K562 (cell line): ENCODE results near the gene ZNF554. TPM values are rescaled to one million over a fixed set of nuclear protein-coding genes. Genes with fewer than 3 reads are reported as not detected.

ENCODE experiments used
- ASH1L ChIP-seq: fragments of 450-650 bp; IDR thresholded peaks from 2 replicates; pipeline ENCODE4 v1.6.1; 2018; ENCODE audit warnings: borderline replicate concordance, mild to moderate bottlenecking, low read depth; ENCODE audit not compliant: partially characterized antibody
- BCL6 ChIP-seq: fragments of 250-450 bp; sonication (Bioruptor Pico); IDR thresholded peaks from 2 replicates; pipeline ENCODE4 v1.4.0; 2020
- BRF1 ChIP-seq: IDR thresholded peaks from 3 replicates; pipeline ENCODE4 v1.6.1; 2011; ENCODE audit warnings: borderline replicate concordance, mild to moderate bottlenecking; ENCODE audit not compliant: insufficient read length; ENCODE audit errors: extremely low read depth
- CBX3 ChIP-seq, 2 experiments: IDR thresholded peaks; 1 replicate in 1 of 2; 2 replicates in 1 of 2; pipeline ENCODE4 v1.6.1; 2012; ENCODE audit warnings: inconsistent platforms in 2 of 2, low read length in 2 of 2, borderline replicate concordance in 1 of 2, control low read depth in 1 of 2
- CEBPB ChIP-seq: fragments of 450-650 bp; IDR thresholded peaks from 2 replicates; pipeline ENCODE4 v1.6.1; 2016; ENCODE audit warnings: missing genetic modification characterization, missing compliant biosample characterization
- CEBPZ ChIP-seq: fragments of 150-350 bp; IDR thresholded peaks from 2 replicates; pipeline ENCODE4 v1.6.1; 2014; ENCODE audit warnings: low read depth, mild to moderate bottlenecking, low read length, borderline replicate concordance
- GTF2E2 ChIP-seq: fragments of 200-800 bp; sonication (Bioruptor generic); IDR thresholded peaks from 2 replicates; pipeline ENCODE4 v1.6.1; 2016; ENCODE audit warnings: missing genetic modification characterization, missing compliant biosample characterization
- HNRNPK ChIP-seq: fragments of 200-400 bp; formaldehyde crosslinking; IDR thresholded peaks from one replicate; pipeline ENCODE4 v1.6.1; 2018; ENCODE audit warnings: mild to moderate bottlenecking, low read depth, low read length; ENCODE audit not compliant: poor library complexity, severe bottlenecking
- HOXB6 ChIP-seq: fragments of 250-450 bp; sonication (Bioruptor Pico); IDR thresholded peaks from 2 replicates; pipeline ENCODE4 v1.5.1; 2022; ENCODE audit warnings: mild to moderate bottlenecking, borderline replicate concordance
- LEF1 ChIP-seq: fragments of 450-650 bp; IDR thresholded peaks from 2 replicates; pipeline ENCODE4 v1.6.1; 2016; ENCODE audit warnings: mild to moderate bottlenecking
- NFE2L1 ChIP-seq: fragments of 450-650 bp; IDR thresholded peaks from 2 replicates; pipeline ENCODE4 v1.6.1; 2016; ENCODE audit warnings: missing genetic modification characterization, low read depth, mild to moderate bottlenecking, missing compliant biosample characterization, moderate library complexity, borderline replicate concordance
- POLR2G ChIP-seq: fragments of 200-400 bp; formaldehyde crosslinking; IDR thresholded peaks from 2 replicates; pipeline ENCODE4 v1.6.1; 2017; ENCODE audit warnings: low read depth, mild to moderate bottlenecking, antibody characterized with exemption, low read length, moderate library complexity
- PTBP1 ChIP-seq: fragments of 200-400 bp; formaldehyde crosslinking; IDR thresholded peaks from 2 replicates; pipeline ENCODE4 v1.6.1; 2017; ENCODE audit warnings: low read depth, low read length
- RFX7 ChIP-seq: fragments of 250-450 bp; sonication (Bioruptor Pico); IDR thresholded peaks from 2 replicates; pipeline ENCODE4 v1.5.1; 2021; ENCODE audit warnings: mild to moderate bottlenecking
- SPI1 ChIP-seq: IDR thresholded peaks from 2 replicates; pipeline ENCODE4 v1.6.1; 2011; ENCODE audit warnings: low read depth, low read length, control low read depth, borderline replicate concordance
- TCFL5 ChIP-seq: fragments of 250-450 bp; sonication (Bioruptor Pico); conservative IDR thresholded peaks from 2 replicates; pipeline ENCODE4 v1.6.1; 2021; ENCODE audit warnings: mild to moderate bottlenecking, moderate library complexity, matching md5 sums
- THAP7 ChIP-seq: fragments of 250-450 bp; sonication (Bioruptor Pico); IDR thresholded peaks from 2 replicates; pipeline ENCODE4 v1.5.0; 2021
- U2AF1 ChIP-seq: fragments of 200-400 bp; formaldehyde crosslinking; optimal IDR thresholded peaks from 2 replicates; pipeline ENCODE3; 2017; ENCODE audit warnings: mild to moderate bottlenecking, low read depth, low read length, moderate library complexity
- ZFX ChIP-seq: sonication (generic); formaldehyde crosslinking; IDR thresholded peaks from 2 replicates; pipeline ENCODE4 v1.8.0; 2022; ENCODE audit warnings: mild to moderate bottlenecking, missing genetic modification reagents, moderate library complexity
- ZNF197 ChIP-seq: fragments of 200-800 bp; sonication (Bioruptor generic); IDR thresholded peaks from 2 replicates; pipeline ENCODE4 v1.6.1; 2016; ENCODE audit warnings: low read depth, missing genetic modification characterization, missing compliant biosample characterization
- ZNF41 ChIP-seq: fragments of 250-450 bp; sonication (Bioruptor Pico); conservative IDR thresholded peaks from 2 replicates; pipeline ENCODE4 v1.4.0; 2020; ENCODE audit warnings: mild to moderate bottlenecking
- ZNF507 ChIP-seq: conservative IDR thresholded peaks from 2 replicates; pipeline ENCODE4 v1.6.1; 2017; ENCODE audit warnings: missing genetic modification characterization, missing compliant biosample characterization
- ZNF740 ChIP-seq, 3 experiments: fragments of 200-800 bp in 1 of 3; sonication (Bioruptor generic) in 1 of 3; sonication (generic) in 1 of 3; formaldehyde crosslinking in 1 of 3; IDR thresholded peaks; 2 replicates each; pipeline versions ENCODE4 v1.6.1 to v1.8.0; 2016 to 2022; ENCODE audit warnings: mild to moderate bottlenecking in 2 of 3, missing compliant biosample characterization in 2 of 3, missing genetic modification characterization in 2 of 3, missing genetic modification reagents in 1 of 3
- polyA plus RNA-seq, 8 experiments: library from polyadenylated mRNA; depleted of rRNA in 4 of 8; stranded (reverse) in 5 of 8; unstranded in 3 of 8; fragments of >200 nt; fragmentation: Nextera tagmentation in 2 of 8; fragmentation: Illumina TruSeq in 1 of 8; extraction: Ambion mirVana in 2 of 8; extraction: Trizol in 1 of 8; gene quantifications; 2 replicates each; pipeline versions ENCODE4 v1.2.1 to v1.2.3, GENCODE V29; 2011 to 2014; ENCODE audit warnings: inconsistent platforms in 1 of 8, missing spikeins in 1 of 8
- total RNA-seq, 7 experiments: library from RNA; depleted of rRNA in 6 of 7; stranded (reverse); fragments of >200 nt in 6 of 7; fragmentation: Illumina TruSeq in 2 of 7; extraction: Trizol in 2 of 7; gene quantifications; 2 replicates each; pipeline versions ENCODE4 v1.2.1 to v1.2.3, GENCODE V29; 2011 to 2021; ENCODE audit warnings: low replicate concordance in 1 of 7

Gene ZNF554
- total and polyA plus RNA-seq, 9 of the 15 experiments (the other 6 are each of a cell fraction or from before 2014, with no cell fraction given): 0.07 to 1.8 (median 1.1) TPM

GRCh38 chr19:2865334-2866100, 45.8 kb downstream of the ZNF554 start (continued):
- TF ChIP-seq ZNF507 (tag): no peak
- no peak for TF ChIP-seq GTF2E2 (tag)
- no peak for TF ChIP-seq BCL6
- TF ChIP-seq HNRNPK: no peak
- no peak for TF ChIP-seq SPI1
- no peak for TF ChIP-seq ZNF740 (CRISPR knock-in tag; IDR thresholded peaks at IDR 0.05)
- no peak for TF ChIP-seq ZNF740 (tag; IDR thresholded peaks at IDR 0.05)
- no peak; the same call in 1 of the 2 replicates for TF ChIP-seq ZNF197 (CRISPR knock-in tag)
- TF ChIP-seq ASH1L: no peak
- TF ChIP-seq ZNF41 (CRISPR knock-in tag): no peak
- no peak for TF ChIP-seq CBX3 (IDR thresholded peaks at IDR 0.05; ENCODE audit: borderline replicate concordance in 1 of 2, low read length in 2 of 2)
- no peak for TF ChIP-seq HOXB6 (CRISPR knock-in tag)
- TF ChIP-seq NFE2L1 (tag): no peak
- TF ChIP-seq POLR2G: no peak
- no peak for TF ChIP-seq U2AF1
- peak; percentile 95 for TF ChIP-seq CEBPB
- TF ChIP-seq RFX7 (CRISPR knock-in tag): no peak
- TF ChIP-seq ZFX: no peak
- TF ChIP-seq LEF1: peak; percentile 87; the same call in 1 of the 2 replicates
- no peak for TF ChIP-seq THAP7 (CRISPR knock-in tag)
- TF ChIP-seq BRF1: no peak
- TF ChIP-seq PTBP1: no peak
- TF ChIP-seq TCFL5 (CRISPR knock-in tag): no peak
- TF ChIP-seq CEBPZ: no peak
